Measurements from ENCODE around the gene TMEM140.

TMEM140 gene

GRCh38 chr7:135199439-135199838 is 51.6 kb downstream of the TMEM140 start:
- TF ChIP-seq CTCF (IDR thresholded peaks at IDR 0.05; ENCODE audit: control insufficient read depth, insufficient read depth, low read depth, low read length, missing control alignments): no peak
- H3K4me3 ChIP-seq (ENCODE audit: control insufficient read depth, low read depth, low read length): no peak overlapping the region
- DNase-seq (ENCODE audit: low read depth): no peak

GRCh38 chr7:135200821-135201331 is 53.0 kb downstream of the TMEM140 start:
- TF ChIP-seq CTCF (IDR thresholded peaks at IDR 0.05; ENCODE audit: control insufficient read depth, insufficient read depth, low read depth, low read length, missing control alignments): no peak
- no peak for DNase-seq (ENCODE audit: low read depth)
- H3K4me3 ChIP-seq (ENCODE audit: control insufficient read depth, low read depth, low read length): no peak overlapping the region

- no peak overlapping the region for H3K4me3 ChIP-seq (ENCODE audit: control insufficient read depth, low read depth, low read length)
- no peak for DNase-seq (ENCODE audit: low read depth)
- no peak for TF ChIP-seq CTCF (IDR thresholded peaks at IDR 0.05; ENCODE audit: control insufficient read depth, insufficient read depth, low read depth, low read length, missing control alignments)
Measured at GRCh38 chr7:135201350-135201749, 53.5 kb downstream of the TMEM140 start.

GRCh38 chr7:135204341-135204749 is 56.5 kb downstream of the TMEM140 start:
- DNase-seq (ENCODE audit: low read depth): no peak
- H3K4me3 ChIP-seq (ENCODE audit: control insufficient read depth, low read depth, low read length): no peak overlapping the region
- TF ChIP-seq CTCF (IDR thresholded peaks at IDR 0.05; ENCODE audit: control insufficient read depth, insufficient read depth, low read depth, low read length, missing control alignments): no peak

- no peak for TF ChIP-seq CTCF (IDR thresholded peaks at IDR 0.05; ENCODE audit: control insufficient read depth, insufficient read depth, low read depth, low read length, missing control alignments)
- H3K4me3 ChIP-seq (ENCODE audit: control insufficient read depth, low read depth, low read length): no peak overlapping the region
- DNase-seq (ENCODE audit: low read depth): no peak
Measured at GRCh38 chr7:135204876-135205275, 57.0 kb downstream of the TMEM140 start.

GRCh38 chr7:135205850-135206249 is 58.0 kb downstream of the TMEM140 start:
- H3K4me3 ChIP-seq (ENCODE audit: control insufficient read depth, low read depth, low read length): no peak overlapping the region
- no peak for DNase-seq (ENCODE audit: low read depth)
- TF ChIP-seq CTCF (IDR thresholded peaks at IDR 0.05; ENCODE audit: control insufficient read depth, insufficient read depth, low read depth, low read length, missing control alignments): no peak

- H3K4me3 ChIP-seq (ENCODE audit: control insufficient read depth, low read depth, low read length): no peak overlapping the region
- no peak for TF ChIP-seq CTCF (IDR thresholded peaks at IDR 0.05; ENCODE audit: control insufficient read depth, insufficient read depth, low read depth, low read length, missing control alignments)
- no peak for DNase-seq (ENCODE audit: low read depth)
Measured at GRCh38 chr7:135206941-135207391, 59.1 kb downstream of the TMEM140 start.
